HG02798 (cell line): Measurements from ENCODE around the gene ALOXE3.
A peak's percentile ranks its signal among the peaks of the same experiment; 100 is the strongest.
"Not testable (repeated sequence)": the region's sequence is repeated elsewhere in the genome, so short reads cannot be mapped to it uniquely, and the experiment has no call there.

Experiments
- ATAC-seq: cut with Tn5 transposase; IDR thresholded peaks from one replicate; pipeline ENCODE4 v1.9.1; 2021; ENCODE audit warnings: mild to moderate bottlenecking; ENCODE audit not compliant: unreplicated experiment, poor library complexity

Gene ALOXE3

DNA sequence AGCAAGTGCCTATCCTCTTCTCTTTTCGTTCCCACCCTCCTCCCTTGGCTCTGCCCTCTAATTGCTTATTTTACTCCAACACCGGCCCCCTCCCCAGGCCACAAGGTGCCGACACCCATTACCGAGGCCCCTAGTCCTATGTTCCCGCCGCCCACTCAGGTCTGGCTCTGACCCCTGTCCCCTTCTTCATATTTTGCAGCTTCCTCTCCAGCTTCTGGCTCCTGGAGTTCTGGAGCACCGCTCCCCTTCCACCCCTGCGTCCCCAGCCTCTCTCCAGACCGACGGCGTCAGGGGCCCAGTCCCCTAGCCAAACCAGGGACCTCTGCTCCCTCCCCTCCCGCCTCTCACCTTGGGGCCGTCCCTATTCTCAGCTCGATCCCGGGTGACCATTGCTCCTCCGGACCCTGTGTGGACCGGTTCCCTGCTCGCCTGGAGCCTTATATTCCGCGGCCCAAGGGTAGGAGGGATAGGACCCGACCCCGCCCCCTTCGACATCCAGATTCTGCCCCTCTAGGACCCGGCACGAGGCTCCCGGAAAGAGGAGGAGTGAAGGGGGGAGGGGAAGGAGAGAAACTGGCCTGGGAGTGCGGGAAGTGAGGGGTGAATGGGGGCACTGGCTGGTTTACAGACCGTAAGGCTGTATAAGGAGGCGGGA, 5.5 kb upstream of the ALOXE3 start, which contains the start of gene HES7:
HES7 (minus strand) TSS at position 412 of the 655 bp plus-strand sequence; CDS start at position 390, 22 bp downstream.
- ATAC-seq, result no peak

DNA sequence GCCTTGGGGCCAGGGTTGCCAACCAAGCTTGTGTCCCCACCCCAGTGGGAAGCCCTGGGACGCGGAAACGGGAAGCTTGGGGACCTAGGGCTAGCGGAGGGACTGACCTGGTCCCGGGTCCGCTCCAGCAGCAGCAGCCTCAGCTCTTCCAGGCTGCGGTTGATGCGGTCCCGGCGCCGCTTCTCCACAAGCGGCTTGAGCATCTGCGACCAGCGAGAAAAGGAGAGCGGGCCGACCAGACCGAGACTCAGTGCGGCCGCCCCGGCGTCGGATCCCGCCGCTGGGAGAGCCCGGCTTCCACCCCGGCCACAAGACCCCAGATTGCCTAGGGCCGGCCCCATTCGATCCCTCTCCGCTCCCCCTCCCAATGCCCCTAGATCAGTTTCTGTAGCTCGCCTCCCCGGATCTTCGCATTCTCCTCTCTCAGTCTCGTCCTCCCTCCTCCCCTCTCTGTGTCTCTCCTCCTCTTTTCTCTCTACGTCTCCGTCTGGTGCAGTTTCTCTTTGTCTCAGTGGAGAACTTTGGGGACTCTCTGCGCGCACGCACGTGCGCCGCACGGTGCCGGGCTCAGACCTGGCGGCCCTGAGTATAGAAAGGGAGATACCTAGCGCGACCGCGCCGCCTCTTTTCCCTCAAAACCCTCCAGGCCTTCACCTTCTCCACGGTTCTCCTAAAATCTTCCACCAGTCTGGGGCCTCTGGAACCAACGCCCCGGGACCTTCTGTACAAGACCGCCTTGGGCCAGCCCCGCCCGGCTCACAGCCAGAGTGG, 4.8 kb upstream of the ALOXE3 start:
- ATAC-seq, result no peak

DNA sequence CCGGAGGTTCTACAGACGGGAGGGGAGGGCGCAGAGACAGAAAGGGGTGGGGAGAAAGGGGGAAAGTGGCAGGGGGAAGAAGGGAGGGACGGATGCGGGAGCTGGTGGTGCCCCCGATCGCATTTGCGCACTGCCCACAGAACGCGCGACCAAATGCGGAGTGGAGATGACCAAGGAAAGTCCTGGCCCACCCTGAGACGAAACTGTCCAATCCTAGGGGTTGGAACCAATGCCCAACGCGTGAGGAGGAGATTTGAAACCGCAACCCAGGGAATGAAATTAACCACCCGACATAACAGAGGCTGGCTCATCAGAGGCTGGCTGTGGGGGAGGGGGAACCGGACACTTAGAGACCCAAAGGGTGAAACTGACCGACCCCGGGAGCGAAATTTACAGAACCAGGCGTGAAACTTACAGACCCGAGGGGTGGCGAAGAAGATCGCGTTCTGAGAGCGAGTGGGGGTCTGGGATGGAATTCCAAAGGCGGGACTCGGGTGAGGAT, 4.2 kb upstream of the ALOXE3 start:
- ATAC-seq, result no peak

- peak; percentile 27 for ATAC-seq
Measured at GRCh38 chr17:8121681-8122421, 3.5 kb upstream of the ALOXE3 start.

DNA sequence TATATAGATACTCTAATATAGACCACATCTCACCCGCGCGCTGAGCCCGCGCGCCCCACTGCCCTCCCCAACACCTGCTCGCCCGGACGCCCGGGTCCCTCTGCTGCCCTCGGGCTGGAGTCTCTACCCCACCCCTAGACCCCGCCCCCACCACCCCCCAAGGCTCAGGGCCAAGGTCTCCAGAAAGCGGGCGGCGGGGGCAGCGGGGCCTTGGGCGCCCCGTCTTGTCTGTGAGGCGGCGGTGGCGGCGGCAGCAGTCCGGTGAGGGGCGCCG, 3.0 kb upstream of the ALOXE3 start:
- ATAC-seq, result no peak

- ATAC-seq, result no peak
Measured at GRCh38 chr17:8120520-8121406, 2.4 kb upstream of the ALOXE3 start.

DNA sequence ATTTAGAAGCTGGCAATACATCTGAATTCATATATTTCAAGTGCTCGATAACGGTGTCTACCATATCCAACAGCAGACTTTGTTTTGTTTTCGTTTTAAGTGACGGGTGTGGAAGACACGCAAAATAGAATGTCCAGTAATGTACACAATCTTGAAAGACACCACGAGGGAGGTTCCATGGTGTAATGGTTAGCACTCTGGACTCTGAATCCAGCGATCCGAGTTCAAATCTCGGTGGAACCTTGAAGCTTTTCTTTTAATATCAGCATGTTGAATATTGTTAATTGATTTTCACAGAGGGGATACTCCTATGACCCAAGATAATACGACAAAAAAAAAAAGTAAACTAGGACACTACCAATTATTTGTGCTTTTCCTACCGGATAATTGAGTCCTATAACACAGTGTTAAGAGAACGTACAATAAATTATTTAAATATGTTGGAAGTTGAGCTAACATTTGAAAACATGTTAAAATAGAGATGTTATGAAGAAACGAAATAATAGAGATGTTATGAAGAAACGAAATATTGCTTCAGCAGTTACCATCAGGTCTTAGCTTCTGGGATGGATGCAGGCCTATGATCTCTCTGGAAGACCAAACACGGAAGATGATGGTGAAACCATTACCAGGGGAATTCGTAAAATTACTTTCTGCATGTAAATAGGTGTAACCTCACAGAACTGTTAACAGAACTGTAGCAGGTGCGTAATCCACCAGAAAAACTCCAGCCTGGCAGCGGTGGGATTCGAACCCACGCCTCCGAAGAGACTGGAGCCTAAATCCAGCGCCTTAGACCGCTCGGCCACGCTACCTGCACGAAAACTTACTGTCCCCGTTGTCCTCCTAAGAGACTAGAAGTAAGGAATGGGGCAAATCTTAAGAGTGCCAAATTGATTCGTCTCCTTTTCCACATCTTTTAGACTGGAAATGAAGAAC, 1.5 kb upstream of the ALOXE3 start:
- ATAC-seq, result peak; percentile 41

GRCh38 chr17:8118769-8119580, 661 bp upstream of the ALOXE3 start:
- ATAC-seq, result peak; percentile 42

GRCh38 chr17:8117367-8117979, 841 bp downstream of the ALOXE3 start:
- ATAC-seq, result no peak

DNA sequence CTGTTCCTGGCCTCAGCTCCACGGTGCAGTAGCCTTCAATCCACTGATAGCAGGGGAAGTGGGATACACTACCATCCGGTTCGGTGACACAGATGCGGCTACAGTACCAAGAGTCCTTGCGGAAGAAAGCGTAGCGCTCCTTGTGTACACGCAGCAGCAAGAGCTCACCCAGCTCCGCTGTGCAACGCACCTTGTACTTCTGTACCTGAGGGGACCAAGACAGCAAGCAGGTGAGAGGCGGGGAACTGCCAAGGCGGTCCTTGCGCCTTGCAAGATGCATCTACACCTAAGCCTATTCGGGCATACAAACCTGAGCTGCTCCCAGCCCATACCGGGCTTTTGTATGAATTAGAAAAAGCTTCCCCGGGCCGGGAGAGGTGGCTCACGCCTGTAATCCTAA, 1.5 kb downstream of the ALOXE3 start:
- ATAC-seq, result no peak

DNA sequence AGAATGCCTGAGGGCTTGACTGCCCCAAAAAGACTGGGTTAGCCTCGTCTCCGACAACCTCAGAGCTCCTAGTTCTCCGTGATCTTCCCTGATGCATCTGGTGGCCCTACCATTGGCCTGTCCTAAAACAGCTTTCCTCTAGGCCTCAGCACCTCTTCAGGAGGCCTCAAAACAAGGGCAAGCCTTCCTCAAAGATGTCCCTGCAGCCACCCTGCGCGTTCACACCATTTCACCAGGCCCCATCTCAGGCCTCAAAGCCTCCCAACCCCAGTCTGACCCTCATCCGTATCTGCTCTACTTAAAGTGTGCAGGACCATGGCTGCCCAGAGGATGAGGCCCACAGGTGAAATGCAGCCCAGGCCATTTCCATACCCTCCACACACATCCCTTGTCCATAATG, 7.4 kb downstream of the ALOXE3 start:
- ATAC-seq, result no peak

- no peak for ATAC-seq
Measured at GRCh38 chr17:8110456-8110804, 7.9 kb downstream of the ALOXE3 start.

- ATAC-seq, result peak; percentile 65
Measured at GRCh38 chr17:8109661-8110455, 8.5 kb downstream of the ALOXE3 start.

DNA sequence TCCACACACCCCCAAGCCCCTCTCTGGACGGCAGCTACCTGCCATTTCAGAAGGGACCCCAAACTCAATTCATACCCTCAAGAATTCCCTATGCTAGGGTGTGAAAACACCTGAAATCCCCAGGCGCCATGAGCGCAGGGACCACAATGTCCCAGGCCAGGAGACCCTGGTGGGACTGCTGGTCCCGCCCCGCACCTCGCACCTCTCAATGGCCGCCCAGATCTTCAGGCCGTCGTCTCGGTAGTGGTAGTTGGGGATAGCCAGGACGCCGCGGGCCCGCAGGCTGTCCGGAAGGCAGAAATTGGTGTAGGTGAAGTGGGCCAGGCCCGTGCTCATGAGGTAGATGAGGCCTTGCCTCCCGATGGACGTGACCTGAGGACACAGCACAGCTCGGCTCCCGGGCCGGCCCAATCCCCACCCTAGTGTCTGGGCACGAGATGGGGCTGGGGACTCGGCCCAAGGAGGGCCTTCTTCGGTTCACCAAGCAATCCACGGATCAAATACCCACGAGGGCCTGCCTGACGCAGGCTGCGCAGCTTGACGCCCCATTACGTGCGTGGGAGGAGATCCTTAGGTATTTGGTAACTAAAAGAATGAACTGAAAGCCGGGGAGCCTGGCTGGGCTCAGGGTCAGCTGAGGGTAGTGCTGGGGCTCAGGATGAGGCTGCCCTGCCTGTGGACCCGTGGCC, 9.2 kb downstream of the ALOXE3 start:
- ATAC-seq, result no peak

- not testable (repeated sequence) for ATAC-seq
Measured at GRCh38 chr17:8106980-8107379, 11.3 kb downstream of the ALOXE3 start.

GRCh38 chr17:8105957-8106398, 12.3 kb downstream of the ALOXE3 start:
- no peak for ATAC-seq

DNA sequence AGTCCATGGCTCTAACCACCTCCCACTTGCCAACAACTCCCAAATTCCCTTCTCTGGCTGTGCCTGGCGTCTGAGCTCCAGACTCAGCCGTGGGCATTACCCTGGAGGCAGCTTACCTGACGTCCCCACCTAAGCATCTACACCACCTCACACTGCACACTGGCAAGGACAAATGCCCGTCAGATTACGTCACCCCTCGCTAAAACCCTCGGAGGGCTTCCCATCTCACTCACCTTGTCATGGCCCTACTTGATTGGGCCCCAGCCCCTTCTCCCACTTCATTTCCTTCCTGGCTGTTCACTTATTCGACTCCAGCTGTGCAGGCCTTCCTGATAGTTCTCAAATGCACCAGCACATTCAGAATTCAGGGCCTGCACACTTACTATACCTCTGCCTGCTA, 13.4 kb downstream of the ALOXE3 start:
- ATAC-seq, result no peak
